Stimulated activated CD8-positive, alpha-beta memory T cell treated with anti-CD3 and anti-CD28 coated beads, Interleukin-12 subunit alpha, Interleukin-12 subunit beta, amount 100 ng/mL, for 1 hour (primary cell): ENCODE results near the gene DMBX1.

ENCODE experiments used
- DNase-seq: peaks from one replicate; pipeline ENCODE4 v3.0.0-alpha.2; 2020; ENCODE audit warnings: low read depth

Gene DMBX1

GRCh38 chr1:46459315-46459714 is 30.3 kb upstream of the DMBX1 start:
- no peak for DNase-seq

GRCh38 chr1:46461017-46461808 is 28.4 kb upstream of the DMBX1 start:
- no peak for DNase-seq

DNA sequence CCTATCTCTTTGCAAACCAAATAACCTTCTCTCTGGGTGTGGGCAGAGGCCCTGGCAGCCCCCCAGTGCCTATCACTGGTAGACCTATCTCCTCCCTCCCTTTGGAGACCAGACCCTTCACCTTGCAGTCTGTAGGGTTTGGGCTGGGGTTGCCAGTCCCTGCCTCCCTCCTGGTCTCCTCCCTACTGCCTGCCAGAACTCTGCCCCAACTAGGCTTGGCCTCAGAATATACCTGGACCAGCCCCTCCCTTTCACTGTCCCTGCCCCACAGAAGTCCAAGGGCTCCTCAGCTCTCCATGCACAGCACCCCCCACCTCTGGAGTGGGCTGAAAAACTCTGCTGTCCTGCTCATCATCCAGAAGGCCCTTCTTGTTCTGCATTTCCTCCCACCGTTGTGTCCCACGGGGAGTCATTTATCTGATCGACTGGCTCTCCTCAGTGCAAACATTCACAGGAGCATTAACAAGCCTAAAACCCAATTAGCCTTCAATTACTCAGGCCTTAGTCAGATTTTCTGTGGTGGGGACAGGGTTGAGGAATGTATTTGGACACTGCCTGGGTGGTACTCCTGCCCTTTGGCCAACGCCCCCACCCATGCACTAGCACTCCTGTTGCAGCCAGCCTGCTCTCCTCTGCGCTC is 27.7 kb upstream of the DMBX1 start:
- DNase-seq: no peak

- no peak for DNase-seq
Measured at GRCh38 chr1:46464013-46464548, 25.6 kb upstream of the DMBX1 start.

DNA sequence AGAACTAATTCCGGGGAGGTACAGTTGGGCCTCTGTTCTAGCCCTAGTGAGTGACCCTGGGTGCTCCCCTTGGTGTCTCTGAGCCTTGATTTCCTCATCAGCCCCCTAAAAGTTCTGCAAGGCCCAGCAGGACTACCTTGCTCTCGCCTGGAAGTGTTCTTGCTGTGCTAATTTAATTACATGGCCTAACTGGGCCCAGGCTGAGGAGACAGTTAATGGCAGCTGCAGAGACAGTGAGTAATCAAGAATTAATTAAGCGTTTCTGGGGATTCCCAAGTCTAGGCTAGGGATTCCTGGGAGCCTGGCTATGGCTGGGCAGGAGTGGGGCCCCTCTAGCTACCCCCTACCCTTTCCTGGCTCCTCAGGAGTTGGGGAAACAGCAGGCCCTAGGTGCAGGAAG is 24.7 kb upstream of the DMBX1 start:
- no peak for DNase-seq

GRCh38 chr1:46465981-46466476 is 23.6 kb upstream of the DMBX1 start:
- DNase-seq: no peak

- no peak for DNase-seq
Measured at GRCh38 chr1:46466477-46467182, 23.0 kb upstream of the DMBX1 start.

- DNase-seq: no peak
Measured at GRCh38 chr1:46467183-46467504, 22.5 kb upstream of the DMBX1 start.

GRCh38 chr1:46469881-46470280 is 19.8 kb upstream of the DMBX1 start:
- DNase-seq: no peak

- no peak for DNase-seq
Measured at GRCh38 chr1:46471848-46472492, 17.7 kb upstream of the DMBX1 start.

- DNase-seq: no peak
Measured at GRCh38 chr1:46472498-46473181, 17.0 kb upstream of the DMBX1 start.

- DNase-seq: no peak
Measured at GRCh38 chr1:46473991-46474390, 15.6 kb upstream of the DMBX1 start.

- DNase-seq: no peak
Measured at GRCh38 chr1:46474570-46474969, 15.1 kb upstream of the DMBX1 start.

- DNase-seq: no peak
Measured at GRCh38 chr1:46476673-46477072, 13.0 kb upstream of the DMBX1 start.

GRCh38 chr1:46477153-46477929 is 12.3 kb upstream of the DMBX1 start:
- peak; percentile 53 for DNase-seq

DNA sequence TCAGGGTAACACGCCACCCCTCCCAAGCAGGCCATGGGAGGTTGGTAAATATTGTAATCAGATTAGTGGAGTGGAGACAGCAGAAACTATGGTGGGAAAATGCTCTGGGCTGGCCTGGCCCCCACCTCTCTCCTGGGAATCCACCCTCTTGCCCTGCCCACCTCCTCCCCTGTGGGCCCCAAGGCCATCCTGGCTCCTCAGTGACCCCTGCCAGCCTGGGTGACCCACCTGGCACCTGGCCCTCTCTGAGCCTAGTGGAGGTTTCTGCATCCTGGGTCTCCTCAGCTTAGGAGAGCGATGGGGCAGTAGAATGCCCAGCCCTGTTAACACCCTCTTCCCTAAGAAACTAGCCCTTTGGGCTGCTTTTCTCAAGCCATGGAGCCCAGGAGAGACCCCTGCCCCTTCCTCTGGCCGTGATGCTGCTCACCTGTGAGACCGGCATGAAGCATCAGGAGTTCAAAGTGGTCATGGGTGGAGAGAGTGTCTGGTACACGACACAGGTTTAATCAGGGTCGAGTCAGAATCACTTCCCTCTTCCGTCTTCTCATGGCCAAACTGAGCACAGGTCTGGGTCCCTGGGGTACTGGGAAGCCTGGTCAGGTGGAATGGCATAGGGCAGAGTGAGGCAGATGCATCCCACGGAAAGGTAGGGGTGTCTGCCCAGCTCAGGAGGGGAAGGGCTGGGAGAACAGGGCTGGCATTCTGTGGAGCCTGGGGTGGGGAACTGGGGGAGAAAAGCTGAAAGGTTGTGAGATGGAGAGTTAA is 10.7 kb upstream of the DMBX1 start:
- DNase-seq: no peak

DNA sequence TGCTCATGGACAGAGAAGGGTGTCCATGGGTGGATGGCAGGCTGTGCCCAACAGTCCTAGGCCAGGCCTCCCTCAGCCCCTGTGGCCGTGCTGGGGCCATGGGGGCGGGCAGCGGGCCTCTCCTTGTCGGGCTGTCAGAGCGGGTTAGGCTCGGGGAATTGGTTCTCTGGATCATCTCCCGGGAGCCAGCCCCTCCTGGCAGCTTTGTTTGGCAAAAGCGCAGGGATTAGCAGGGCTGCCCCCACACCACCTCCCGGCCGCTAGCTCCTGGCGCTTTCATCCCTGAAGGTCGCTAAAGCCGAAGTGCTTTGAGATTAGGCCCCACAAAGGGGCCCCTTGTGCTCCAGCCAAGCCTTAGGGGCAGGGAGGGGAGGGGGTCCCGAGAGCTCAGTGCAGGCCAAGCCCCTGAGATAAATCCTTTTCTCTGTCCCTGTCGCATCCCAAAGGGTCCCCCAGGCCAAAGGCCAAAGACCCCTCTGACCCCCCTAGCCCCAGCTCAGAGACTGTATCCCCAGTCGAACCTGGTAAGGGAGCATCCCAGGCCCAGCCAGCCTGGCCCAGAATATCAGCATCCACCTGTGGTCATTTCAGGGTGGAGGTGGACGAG is 9.8 kb upstream of the DMBX1 start:
- DNase-seq: no peak

GRCh38 chr1:46480959-46481646 is 8.5 kb upstream of the DMBX1 start:
- DNase-seq: no peak

- no peak for DNase-seq
Measured at GRCh38 chr1:46481961-46482360, 7.7 kb upstream of the DMBX1 start.
